Fibroblast of pulmonary artery (primary cell): ENCODE measurements around the gene THAP2.

Experiments
- DNase-seq: peaks from one replicate; pipeline ENCODE4 v3.0.0-alpha.2; 2010; ENCODE audit warnings: low read depth
- H3K4me3 ChIP-seq: replicated peaks from 2 replicates; pipeline ENCODE4 v1.5.1; 2011; ENCODE audit warnings: low read depth, mild to moderate bottlenecking, control low read depth, low read length, moderate library complexity
- TF ChIP-seq, protein P1 (sequence below): IDR thresholded peaks from 2 replicates; pipeline ENCODE4 v1.5.1; 2011; ENCODE audit warnings: mild to moderate bottlenecking, control low read depth, low read length, inconsistent platforms; ENCODE audit errors: missing control alignments

THAP2 gene

DNA sequence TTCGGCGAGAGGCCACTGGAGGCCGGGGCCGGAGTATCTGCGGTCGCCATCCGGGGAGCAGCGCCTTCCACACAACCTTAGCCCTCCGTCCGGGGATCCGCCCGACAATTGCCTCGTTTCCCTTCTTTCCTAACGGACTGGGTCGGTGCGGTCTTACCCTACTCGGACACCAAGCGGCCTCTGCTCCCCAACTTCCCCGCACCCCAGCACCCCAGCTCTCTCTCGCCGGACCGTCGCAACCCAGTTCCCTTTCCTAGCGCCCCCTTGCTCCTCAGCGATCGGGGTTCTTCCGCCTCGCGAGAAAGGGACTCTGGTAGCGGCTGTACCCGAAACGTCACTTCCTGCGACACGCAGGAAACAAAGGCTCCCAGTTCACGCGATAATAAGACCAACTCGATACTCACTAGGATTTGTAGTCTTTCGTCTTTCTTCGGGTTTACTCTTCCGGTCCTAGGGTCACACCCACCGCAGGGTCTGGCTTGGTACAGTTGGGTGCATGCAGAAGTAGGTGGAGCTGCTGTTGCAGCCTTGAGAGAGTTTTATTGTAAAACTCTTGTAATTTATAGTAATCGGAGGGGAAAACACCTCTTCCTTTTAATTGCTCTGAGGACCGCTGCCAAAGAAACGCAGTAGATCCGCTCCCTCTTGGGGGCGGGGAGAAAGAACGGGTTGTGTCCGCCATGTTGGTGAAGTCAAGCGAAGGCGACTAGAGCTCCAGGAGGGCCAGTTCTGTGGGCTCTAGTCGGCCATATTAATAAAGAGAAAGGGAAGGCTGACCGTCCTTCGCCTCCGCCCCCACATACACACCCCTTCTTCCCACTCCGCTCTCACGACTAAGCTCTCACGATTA, at the start of gene THAP2, which contains the start of gene ZFC3H1:
Gene THAP2, plus strand, starts transcription at position 741 of the 850 bp plus-strand sequence. CDS start 209 bp downstream, outside the sequence.
Gene ZFC3H1, minus strand, starts transcription at position 288 of the 850 bp plus-strand sequence. Its CDS starts 238 bp downstream, at position 50.
- DNase-seq, result peak; percentile 100
- TF ChIP-seq, protein P1, sequence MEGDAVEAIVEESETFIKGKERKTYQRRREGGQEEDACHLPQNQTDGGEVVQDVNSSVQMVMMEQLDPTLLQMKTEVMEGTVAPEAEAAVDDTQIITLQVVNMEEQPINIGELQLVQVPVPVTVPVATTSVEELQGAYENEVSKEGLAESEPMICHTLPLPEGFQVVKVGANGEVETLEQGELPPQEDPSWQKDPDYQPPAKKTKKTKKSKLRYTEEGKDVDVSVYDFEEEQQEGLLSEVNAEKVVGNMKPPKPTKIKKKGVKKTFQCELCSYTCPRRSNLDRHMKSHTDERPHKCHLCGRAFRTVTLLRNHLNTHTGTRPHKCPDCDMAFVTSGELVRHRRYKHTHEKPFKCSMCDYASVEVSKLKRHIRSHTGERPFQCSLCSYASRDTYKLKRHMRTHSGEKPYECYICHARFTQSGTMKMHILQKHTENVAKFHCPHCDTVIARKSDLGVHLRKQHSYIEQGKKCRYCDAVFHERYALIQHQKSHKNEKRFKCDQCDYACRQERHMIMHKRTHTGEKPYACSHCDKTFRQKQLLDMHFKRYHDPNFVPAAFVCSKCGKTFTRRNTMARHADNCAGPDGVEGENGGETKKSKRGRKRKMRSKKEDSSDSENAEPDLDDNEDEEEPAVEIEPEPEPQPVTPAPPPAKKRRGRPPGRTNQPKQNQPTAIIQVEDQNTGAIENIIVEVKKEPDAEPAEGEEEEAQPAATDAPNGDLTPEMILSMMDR, result peak; percentile 36
- H3K4me3 ChIP-seq, result peak within 1 kb of the TSS; percentile 93

DNA sequence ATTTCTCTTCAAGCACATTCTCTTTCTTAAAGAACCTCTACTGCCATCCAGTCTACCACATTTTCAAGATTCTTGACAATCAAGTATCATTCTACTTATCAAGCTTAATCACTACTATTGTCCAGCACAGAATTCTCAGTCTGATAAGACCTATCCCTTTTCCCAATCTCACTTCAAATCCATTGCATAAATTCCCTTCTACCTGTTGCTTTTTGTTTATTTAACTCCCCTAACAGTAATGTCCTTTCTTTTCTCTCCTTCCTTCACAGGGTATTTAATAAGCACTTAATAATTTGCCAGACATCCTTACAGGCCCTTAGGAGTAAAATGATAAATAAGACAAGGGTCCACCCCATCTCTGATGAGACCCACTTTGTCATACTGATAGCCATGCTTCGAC, 42.2 kb upstream of the THAP2 start:
- no peak for DNase-seq
- H3K4me3 ChIP-seq, result no peak overlapping the region
- TF ChIP-seq, protein P1, result no peak

DNA sequence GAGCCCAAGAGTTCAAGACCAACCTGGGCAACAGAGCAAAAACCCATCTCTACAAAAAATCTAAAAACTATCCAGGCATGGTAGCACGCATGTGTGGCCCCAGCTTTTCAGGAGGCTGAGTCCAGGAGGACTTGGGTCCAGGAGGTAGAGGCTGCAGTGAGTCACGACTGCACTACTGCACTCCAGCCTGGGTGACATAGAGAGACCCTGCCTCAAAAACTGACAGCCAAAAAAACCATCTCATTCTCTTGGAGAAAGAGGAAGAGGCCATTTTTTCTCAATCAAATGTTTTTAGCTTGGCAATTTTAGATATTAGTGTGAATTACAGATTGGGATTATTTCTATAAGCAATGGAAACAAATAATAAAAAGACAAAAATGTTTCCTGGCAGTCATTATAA, 38.6 kb upstream of the THAP2 start:
- TF ChIP-seq, protein P1, result no peak

DNA sequence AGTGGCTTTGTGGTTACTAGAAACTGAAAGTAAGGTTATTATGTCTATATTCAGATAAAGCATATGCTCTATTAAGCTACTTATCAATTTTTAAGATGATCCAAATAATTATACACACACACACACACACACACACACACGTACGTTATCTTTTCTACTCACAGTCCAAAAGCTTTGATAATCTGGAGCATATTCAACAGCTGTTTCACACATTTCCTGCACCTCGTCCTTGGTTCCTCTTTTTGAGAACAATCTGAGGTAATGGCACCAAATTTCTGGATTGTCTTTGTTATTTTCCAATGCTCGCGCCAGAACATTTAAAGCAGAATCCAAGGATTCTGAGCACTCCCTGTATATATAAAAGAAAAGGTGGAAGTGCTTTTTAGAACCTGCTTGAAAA, 38.0 kb upstream of the THAP2 start:
- DNase-seq, result peak; percentile 21
- TF ChIP-seq, protein P1, result no peak
- H3K4me3 ChIP-seq, result no peak overlapping the region

More for the DNA sequence above, 38.6 kb upstream of the THAP2 start:
- no peak overlapping the region for H3K4me3 ChIP-seq
- no peak for DNase-seq

DNA sequence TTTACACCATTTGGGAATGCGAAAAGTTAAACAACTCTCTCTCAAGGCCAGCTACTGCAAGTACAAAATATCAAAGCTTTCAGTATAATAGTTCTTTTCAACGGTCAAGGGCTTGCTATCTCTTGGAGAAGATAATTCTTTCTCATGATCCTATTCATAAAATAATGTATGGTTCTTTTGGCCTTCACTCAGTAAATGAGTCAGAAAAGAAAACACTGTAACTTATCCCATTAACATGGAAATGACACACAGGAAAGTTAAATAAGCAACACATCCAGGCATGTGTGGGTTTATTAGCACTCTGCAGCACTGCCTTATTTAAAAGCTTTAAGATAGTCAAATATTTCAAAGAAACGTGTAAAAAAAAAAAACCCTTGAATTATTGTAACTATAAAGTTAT, 37.3 kb upstream of the THAP2 start:
- TF ChIP-seq, protein P1, result no peak
- H3K4me3 ChIP-seq, result no peak overlapping the region
- DNase-seq, result peak; percentile 43

DNA sequence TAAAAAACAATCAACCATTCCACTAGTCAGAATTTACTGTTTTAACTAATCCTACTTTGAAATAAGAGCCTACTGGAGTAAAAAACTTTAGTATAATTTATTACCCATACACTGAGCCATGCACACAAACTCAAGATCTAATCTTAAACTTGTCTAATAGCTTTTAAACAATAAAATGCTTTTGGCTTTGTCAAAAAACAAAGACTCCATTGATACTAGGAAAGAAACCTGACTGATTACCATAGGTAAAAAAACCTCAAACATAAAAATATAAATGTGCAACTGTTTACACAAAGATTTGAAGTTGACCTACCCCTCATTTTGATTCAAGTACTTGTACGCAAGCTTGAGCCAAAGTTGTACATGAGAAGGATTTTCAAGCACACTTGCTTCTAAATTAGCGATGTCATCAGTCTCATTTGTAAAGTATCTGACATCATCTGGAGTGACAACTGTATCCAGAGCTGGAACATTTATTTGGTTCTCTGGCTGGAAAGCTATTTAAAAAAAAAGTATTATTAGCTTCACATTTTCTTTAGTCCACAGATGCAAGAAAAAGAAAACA, 36.6 kb upstream of the THAP2 start:
- DNase-seq, result no peak
- H3K4me3 ChIP-seq, result no peak overlapping the region
- TF ChIP-seq, protein P1, result no peak
